GM19193 (cell line): ENCODE measurements around the gene PDLIM5.

Experiments
- POLR2A ChIP-seq: IDR thresholded peaks from 4 replicates; pipeline ENCODE4 v1.6.1; 2011; ENCODE audit not compliant: insufficient read depth, insufficient read length; ENCODE audit errors: extremely low read depth

PDLIM5 gene

DNA sequence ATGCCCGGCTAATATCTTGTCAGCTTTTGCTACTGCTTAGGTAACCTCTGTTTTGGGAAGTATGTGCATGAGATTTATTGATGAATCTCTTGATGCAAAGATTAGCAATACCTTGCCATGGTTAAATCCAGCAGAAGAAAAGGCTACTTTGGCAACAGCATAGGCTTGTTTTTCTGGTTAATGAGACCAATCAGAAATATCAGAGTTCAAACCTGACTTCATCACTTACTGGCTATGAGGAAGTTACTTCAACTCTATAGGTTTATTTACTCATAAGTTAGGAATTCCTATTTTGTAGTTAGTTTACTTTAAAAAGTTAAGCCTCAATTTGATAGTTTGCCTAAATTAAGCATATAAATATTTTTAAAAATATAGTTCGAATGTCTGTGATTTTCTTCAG, 93.1 kb downstream of the PDLIM5 start:
- no peak for TF ChIP-seq POLR2A

DNA sequence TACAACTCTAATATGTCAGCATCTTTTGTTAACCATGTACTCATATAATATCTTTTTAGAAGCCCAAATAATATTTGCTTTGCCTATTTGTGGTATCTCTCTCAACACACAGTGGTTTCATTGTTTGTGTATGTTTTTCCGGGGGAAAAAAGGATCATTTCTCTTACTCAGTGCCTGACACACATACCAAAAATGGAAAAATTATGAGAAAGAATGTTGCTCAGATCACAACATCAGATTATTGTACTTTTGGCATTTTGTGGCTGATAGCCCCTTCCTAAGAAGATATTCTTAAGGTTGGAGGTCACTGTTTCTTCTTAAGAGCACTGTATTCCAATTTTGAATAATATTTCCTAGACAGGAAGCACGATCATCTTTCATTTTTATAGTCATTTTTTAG, 93.6 kb downstream of the PDLIM5 start:
- TF ChIP-seq POLR2A, result no peak

DNA sequence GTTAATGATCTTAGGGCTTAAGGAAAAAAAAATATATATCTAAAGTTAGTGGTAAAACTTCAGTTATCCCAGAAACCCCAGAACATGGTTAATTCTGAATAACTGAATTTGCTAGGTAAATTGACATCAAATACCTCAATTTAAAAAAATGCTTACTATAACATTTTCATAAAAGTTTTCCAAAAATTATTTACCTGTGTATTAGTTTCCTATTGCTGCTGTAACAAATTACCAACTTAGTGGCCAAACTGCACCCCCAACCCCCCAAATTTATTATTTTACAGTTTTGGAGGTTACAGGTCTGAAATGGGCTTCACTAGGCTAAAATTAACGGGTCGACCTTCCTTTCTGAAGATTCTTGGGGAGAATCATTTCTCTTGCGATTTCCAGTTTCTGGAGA, 95.2 kb downstream of the PDLIM5 start:
- TF ChIP-seq POLR2A, result no peak

DNA sequence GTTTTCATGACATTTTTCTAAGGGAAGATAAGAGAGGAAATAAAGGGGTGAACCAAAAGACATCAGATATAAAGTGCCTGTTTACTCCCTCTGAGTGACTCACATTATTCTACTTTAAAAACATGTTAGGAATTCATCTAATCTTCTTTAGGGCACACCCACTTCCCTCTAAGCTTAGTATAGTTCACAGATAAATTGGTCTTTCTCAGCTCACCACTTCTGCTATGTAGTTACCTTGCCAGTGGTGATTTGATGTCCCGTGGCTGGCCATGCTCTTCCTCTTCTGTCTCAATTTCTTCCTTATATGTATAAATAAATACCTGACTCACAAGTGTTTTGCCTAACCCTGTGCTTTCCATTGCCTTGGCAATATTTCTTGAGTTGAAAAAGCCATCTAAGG, 96.8 kb downstream of the PDLIM5 start:
- no peak for TF ChIP-seq POLR2A

DNA sequence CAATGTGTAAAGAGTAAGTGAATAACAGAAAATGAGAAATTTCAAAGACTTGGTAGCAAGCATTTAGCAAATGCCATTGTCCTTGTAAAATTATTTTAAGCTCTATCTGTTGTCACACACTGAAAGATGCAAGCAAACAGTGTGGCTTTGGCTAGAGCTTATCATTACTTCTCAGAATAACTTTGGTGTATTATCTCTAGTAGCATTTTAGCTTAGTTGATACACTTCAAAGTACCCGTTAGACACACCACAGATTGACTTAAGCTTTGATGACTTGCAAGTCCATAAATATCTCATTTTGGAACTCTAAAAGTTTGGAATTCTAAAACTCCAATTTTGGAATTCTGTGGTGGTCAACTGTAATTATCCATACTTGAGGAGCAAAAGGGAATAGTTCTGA, 98.6 kb downstream of the PDLIM5 start:
- no peak for TF ChIP-seq POLR2A

DNA sequence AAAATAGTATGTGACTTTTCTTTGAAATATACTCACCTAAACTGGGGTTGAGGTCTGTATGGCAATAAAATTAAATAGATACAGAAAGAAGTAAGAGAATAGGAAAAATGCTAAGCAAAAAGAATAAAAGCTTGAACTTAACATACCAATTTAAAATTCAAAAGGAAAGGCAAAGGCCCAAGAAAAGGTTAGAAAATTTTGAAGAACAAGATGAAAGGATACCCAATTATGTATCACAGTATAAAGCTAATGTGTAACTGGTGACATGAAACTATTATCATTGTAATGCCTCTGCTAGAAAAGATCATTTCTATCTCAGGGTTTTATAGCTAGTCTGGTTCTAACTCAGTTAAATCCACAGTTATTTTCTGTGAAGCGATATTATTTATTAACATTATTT, 99.1 kb downstream of the PDLIM5 start:
- no peak for TF ChIP-seq POLR2A

DNA sequence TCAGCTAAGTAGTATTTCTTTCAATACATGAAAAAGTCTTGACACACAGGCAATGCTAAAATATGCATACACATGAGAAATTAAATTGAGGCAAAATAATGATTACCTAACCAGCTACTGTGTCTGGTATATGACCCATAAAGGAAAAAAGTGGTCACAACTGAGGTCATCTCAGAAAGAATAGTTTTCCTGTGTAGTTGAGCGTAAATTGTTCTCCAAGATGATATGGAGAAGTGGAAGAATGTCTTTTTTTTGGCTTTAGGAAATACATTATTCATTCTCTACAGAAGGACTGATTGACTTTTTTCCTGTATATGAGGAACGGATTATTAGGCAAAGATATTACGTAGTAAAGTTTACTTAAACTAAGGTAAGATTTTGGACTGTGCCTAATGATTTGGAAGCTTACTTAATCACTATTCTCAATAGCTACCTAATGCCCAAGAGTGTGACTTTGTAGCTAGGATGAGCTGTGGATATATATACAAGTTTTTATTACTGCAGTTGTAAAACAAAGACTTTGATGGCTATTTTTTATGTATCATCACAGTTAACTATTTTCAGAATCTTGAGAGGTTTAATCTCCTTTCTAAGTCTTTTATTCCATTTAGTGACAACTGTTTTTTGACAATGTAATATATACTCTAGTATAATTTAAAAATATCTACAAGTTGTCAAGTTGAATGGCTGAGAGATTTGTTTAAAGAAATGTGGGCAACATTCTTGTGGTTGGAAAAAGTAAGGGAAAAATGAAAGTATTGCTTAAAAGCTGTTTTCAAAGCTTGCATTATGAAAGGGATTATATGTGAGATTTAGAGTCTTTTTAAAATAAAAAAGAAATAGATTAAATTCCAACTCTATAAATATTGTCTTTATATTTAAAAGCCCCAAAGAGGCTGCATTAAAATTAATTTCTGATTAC, 100.2 kb downstream of the PDLIM5 start:
- TF ChIP-seq POLR2A, result no peak

DNA sequence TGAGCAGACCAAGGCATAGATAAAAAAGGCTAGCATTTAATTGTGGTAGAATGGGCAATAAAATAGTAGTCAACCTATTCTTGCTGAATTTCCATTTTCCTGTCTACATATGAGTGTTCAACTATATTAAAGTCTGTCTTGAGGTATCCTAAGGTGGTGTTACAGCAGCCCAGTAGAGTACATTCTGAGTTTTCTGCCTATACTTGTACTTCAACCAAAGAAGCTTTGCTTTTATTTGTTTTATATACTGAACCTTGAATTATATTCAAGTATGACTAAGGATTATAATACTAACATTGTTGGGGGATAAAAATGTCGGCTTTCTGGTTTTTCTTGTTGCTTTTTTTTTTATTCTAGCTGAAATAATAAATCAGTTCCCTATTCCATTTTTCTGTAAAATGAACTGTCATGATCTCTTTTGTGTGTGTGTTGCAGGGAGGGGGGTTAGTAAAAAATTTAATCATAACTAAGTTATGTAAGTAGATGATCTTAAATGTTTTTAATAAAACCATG, 106.7 kb downstream of the PDLIM5 start:
- TF ChIP-seq POLR2A, result no peak

DNA sequence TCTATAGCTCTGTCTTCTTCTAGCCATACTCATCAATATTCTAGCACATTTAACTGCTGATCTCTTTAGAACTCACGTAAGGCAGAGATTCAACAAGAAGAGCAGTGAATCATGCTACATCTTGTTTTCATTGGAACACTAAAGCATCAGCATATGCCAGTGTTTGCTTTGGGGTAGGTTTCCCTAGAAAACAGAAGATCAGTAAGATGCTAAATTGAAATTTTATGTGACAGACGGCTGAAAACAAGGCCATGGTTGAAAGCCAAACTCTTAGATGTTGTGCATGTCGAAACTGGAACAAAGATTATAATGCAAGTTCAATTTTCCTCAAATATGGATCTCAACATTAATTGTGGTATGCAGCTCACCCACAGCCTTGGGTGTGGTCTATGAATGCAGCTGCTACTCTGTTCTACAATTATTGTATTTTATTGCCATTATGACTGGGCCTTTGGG, 107.6 kb downstream of the PDLIM5 start:
- no peak for TF ChIP-seq POLR2A

DNA sequence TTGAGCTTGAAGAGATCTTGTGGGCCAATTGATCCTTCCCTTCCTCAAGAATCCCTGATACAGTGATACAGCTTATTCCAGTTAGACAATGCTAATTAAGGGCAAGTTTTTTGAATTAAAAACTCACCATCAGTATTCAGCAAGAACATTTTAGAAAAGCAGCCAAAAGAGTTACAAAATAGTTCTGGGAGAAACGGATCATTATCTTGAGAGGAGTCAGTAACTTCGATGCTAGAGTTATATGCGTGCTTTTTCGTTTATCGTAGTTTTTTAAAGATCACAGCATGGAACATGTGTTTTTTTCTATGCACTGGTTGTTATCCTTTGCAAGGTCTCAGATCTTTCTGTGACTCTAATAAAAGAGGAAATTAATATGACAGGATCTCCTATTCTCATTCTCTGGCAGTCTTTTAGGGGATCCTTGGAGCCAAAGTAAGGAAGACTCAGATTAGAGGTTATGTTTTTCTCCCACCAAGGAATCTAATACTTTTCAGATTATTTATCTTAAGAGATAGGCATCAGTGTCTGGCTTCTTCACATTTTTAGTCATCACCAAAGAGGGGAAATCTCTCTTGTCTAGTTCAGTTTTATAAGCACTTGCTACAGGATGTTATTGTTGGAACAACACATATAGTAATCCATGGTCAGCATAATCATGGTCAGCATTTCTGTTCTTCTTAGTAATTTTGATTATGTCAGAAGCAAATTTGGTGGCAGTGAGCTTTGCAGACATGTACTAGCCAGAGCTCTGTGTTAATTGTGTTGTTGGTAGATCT, 109.7 kb downstream of the PDLIM5 start:
- TF ChIP-seq POLR2A, result no peak

DNA sequence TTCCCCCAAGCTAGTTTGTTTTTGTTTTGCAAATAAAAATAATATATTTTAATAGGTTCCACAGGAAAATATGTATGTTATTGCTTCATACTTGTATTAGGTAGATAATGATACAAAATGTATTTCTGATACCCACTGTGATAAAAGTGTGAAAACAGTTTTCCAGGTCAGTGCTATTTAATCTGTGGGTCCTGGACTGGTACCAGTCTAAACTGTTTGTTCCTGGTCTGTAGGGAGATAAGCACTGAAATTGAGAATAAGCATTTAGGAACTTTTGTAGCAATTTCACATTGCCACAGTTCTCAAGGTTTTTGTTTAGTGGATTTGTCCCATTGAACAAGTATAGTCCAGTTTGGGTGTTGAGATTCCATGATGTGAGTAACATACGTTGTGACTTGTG, 110.5 kb downstream of the PDLIM5 start:
- no peak for TF ChIP-seq POLR2A

DNA sequence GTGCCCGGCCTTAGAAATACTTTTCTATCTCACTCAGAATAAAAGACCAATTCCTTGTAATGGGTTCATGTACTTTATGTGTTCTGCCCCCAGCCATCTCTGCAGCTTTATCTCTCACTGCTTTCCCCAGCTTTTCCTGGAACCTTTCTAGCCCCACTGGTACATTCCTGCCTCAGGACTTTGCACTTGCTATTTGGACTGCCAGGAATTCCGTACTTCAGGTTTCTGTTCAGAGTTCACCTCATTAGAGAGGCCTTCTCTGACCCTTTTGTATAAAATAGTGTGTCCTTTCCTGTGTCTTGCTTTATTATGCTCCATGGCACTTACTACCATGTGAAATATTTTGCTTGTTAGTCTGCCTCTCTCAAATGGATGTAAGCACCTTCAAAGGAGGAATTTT, 112.5 kb downstream of the PDLIM5 start:
- no peak for TF ChIP-seq POLR2A

DNA sequence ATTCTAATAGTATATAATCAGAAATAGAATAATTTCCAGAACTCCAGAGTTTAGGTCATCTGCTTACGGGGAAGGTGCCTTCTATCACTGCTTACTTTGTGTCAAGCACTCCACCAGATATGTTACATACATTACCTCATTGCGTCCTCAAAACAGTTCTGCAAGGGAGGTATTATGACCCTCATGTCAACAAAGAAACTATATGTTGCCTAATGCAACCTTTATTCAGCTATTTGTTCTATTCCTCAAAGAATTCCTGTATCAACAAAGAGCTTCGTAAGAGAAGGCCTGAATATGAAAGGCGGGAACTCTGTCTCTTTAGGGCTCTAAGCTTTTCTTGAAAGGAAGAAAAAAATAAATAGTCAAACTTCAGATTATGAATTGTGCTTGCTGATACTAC, 114.7 kb downstream of the PDLIM5 start:
- no peak for TF ChIP-seq POLR2A

DNA sequence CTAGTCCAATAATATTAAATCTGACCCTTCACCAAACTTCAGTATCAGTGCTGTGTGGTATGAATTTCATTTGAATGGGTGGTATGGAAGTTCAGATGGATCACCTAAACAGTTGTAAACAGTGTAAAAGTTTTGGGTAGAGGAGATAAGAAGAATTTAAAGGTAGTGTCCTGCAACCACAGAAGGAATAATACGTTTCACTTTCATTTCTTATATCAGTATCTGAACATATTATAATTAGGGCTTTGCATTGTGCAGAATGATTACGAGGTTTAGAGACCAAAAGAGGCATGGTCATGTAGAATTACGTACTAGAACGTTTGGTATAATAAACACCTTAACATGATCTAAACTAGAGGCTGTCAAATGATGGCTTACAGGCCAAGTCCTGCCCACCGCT, 116.1 kb downstream of the PDLIM5 start:
- TF ChIP-seq POLR2A, result no peak

DNA sequence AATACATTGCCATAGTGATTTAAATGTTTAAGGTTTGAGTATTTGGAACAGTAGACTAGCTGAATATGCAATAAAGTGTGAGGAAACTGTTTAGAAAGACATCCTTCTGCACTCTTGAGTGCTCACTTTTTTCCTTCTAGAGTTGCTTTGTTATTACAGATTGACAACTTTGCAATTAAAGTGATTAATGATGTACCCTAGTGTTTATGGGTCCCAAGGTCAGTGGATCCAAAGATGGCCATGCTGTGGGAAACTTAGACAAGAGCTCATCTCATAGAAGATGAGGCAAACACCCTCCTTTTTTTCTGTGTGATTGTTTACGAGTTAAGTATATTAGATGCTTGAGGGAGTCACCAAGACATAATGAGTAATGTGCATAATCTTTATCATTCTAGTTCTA, 118.8 kb downstream of the PDLIM5 start:
- TF ChIP-seq POLR2A, result no peak

DNA sequence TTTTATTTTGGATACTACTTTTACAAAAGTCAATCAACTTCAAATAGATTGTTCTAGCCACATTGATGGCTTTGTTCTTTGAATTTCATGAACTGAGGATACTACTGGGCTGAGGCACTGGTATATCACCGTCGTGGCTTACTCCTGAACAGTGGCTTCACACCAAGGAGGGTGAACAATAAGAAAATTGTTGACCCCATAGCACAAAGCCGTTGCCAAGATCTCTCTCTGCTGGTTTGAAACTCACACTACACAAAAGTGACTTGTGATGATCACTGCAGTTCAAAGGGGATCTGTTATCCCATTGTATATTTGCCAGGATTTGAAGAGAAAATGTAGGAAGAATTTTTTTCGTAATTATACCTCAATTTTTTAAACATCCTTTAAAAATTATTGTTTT, 119.6 kb downstream of the PDLIM5 start:
- no peak for TF ChIP-seq POLR2A
